Small intestine (tissue), 7 donors: ENCODE data around the gene ZNF554. TPM values are rescaled to one million over a fixed set of nuclear protein-coding genes. Genes with fewer than 3 reads are reported as not detected.

Experiments
- DNase-seq, 2 donors: peaks; one replicate each; pipeline versions ENCODE4 v3.0.0 to v3.0.0-alpha.2; 2013
- FAIRE-seq: peaks from 2 replicates; lab custom pipeline; 2012; peaks lifted over from hg19 to GRCh38; lab: Jason Lieb, UNC
- H3K27ac ChIP-seq, 3 donors: one replicate each; pipeline ENCODE4 v1.5.1; 2013; ENCODE audit warnings: low read length in 2 of 3, mild to moderate bottlenecking in 2 of 3, control low read depth in 1 of 3, inconsistent platforms in 1 of 3, low read depth in 1 of 3, moderate library complexity in 1 of 3
- H3K27me3 ChIP-seq, 3 donors: one replicate each; pipeline ENCODE4 v1.6.1; 2013; ENCODE audit warnings: low read length in 3 of 3, inconsistent platforms in 1 of 3; ENCODE audit not compliant: control insufficient read depth in 3 of 3, insufficient read depth in 3 of 3
- H3K36me3 ChIP-seq, 3 donors: one replicate each; pipeline ENCODE4 v1.6.1; 2013; ENCODE audit warnings: low read length in 3 of 3, inconsistent platforms in 1 of 3, low read depth in 1 of 3, mild to moderate bottlenecking in 1 of 3, moderate library complexity in 1 of 3; ENCODE audit not compliant: control insufficient read depth in 3 of 3, insufficient read depth in 2 of 3
- H3K4me1 ChIP-seq, 3 donors: one replicate each; pipeline ENCODE4 v1.6.1; 2013; ENCODE audit warnings: low read length in 2 of 3, inconsistent platforms in 1 of 3, low read depth in 1 of 3, mild to moderate bottlenecking in 1 of 3, moderate library complexity in 1 of 3; ENCODE audit not compliant: control insufficient read depth in 3 of 3, insufficient read depth in 2 of 3
- H3K4me3 ChIP-seq, 3 donors: one replicate each; pipeline ENCODE4 v1.5.1; 2013; ENCODE audit warnings: low read length in 3 of 3, control low read depth in 1 of 3, inconsistent platforms in 1 of 3, low read depth in 1 of 3, mild to moderate bottlenecking in 1 of 3, moderate library complexity in 1 of 3
- H3K9me3 ChIP-seq, 2 donors: one replicate each; pipeline ENCODE4 v1.6.1; 2013; ENCODE audit warnings: low read depth in 1 of 2, low read length in 1 of 2; ENCODE audit not compliant: control insufficient read depth in 2 of 2, insufficient read depth in 1 of 2
- WGBS, 3 donors: extraction: QIAGEN DNeasy Blood & Tissue Kit; methylation state at CpG; one replicate each; pipeline ENCODE4 v1.1.7; 2013; 5-methylcytosine and 5-hydroxymethylcytosine counted together
- polyA plus RNA-seq, 4 donors: library from polyadenylated mRNA; stranded (reverse) in 3 of 4; unstranded in 1 of 4; fragments of 200-250 nt in 3 of 4; fragments of 120-200 nt in 1 of 4; gene quantifications; one replicate each; pipeline versions ENCODE4 v1.2.1 to v1.2.3, GENCODE V29; 2013
- donor health status: healthy with polysubstance abuse.
- donor health status: control.
- donor health status: control.
- donor health status: Bipolar disorder and iron deficiency.
- donor health status: healthy.

ZNF554 gene
- polyA plus RNA-seq, 4 donors: 2.0 to 6.7 (median 4.5) TPM

DNA sequence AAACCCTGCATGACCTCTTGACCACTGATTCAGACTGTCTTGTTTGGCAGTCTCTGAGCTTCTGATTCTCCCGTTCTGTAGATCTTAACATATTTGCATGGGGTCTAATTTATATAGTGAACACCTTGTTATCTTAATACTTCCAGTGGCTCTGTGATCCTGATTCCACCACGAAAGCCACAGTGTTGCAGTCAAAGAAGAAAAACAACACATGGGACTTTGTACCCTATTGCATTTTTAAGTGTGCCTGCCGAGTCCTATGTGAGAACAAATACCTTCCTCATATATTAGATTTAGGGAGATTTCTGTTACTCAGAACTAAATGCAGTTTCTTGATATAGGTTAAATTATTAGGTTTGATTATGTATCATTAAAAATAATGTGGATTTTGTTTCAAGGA, 35.2 kb downstream of the ZNF554 start:
- Histone ChIP-seq H3K9me3 (peaks cover 8 to 80% of the 10 kb centered on the region in 2 donors), H3K36me3 (peaks cover 16% of the 10 kb centered on the region in 3 donors), H3K4me1 (no peaks in the 10 kb centered on the region), H3K27me3 (no peaks in the 10 kb centered on the region), H3K27ac (no peak overlapping the region), H3K4me3 (no peak overlapping the region)
- FAIRE-seq: no peak
- WGBS, 3 donors: 91 to 94% (median 91%) methylated on average over 3 of the region's 3 CpGs
- no peak for DNase-seq

DNA sequence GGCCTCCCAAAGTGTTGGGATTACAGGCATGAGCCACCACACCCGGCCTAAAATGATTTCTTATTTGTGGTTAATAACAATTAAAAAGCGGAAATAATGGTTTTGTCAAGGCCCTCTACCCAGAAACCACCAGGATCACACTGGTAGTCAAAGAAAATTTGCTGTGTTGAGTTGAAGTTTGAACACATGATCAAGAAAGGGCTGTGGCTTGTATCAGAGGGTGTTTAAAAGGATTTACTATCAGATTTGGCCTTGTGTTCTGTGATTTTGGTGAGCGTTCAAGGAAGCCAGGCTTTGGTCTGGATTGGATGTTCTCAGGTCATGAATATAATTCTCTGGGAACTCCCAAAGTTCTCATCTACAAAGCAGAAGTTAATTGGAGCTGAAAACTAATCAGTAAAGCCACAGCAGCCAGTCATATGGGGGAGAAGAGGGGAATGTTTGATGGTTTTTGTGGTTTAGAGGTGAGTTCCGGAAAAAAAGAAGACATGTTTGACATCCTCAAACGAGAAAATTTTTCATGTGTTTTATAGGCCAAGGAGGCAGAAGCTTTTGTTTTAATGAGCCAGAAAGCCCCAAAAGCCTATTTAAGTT, 36.9 kb downstream of the ZNF554 start:
- FAIRE-seq: no peak
- no peak overlapping the region for H3K4me3 ChIP-seq
- peaks cover 9 to 16% (median 11%) of the 10 kb centered on the region in 3 donors for H3K36me3 ChIP-seq
- no peaks in the 10 kb centered on the region for H3K27me3 ChIP-seq
- DNase-seq: no peak
- no peak overlapping the region for H3K27ac ChIP-seq
- H3K9me3 ChIP-seq: peaks cover 8 to 70% of the 10 kb centered on the region in 2 donors
- H3K4me1 ChIP-seq: no peaks in the 10 kb centered on the region
- 81 to 87% (median 82%) methylated on average over 5 of the region's 5 CpGs for WGBS, 3 donors

- 78 to 84% (median 83%) methylated on average over 27 of the region's 27 CpGs for WGBS, 3 donors
- FAIRE-seq (no peak), DNase-seq (no peak)
- no peak overlapping the region for H3K4me3 ChIP-seq
- peaks cover 0 to 3% (median 0%) of the 10 kb centered on the region in 3 donors for H3K36me3 ChIP-seq
- no peaks in the 10 kb centered on the region for H3K4me1 ChIP-seq
- peaks cover 0 to 48% of the 10 kb centered on the region in 2 donors for H3K9me3 ChIP-seq
- H3K27ac ChIP-seq: no peak overlapping the region
- H3K27me3 ChIP-seq: no peaks in the 10 kb centered on the region
Measured at GRCh38 chr19:2858864-2859263, 39.2 kb downstream of the ZNF554 start.

- FAIRE-seq: no peak
- H3K4me1 ChIP-seq: no peaks in the 10 kb centered on the region
- 79 to 81% (median 81%) methylated on average over 10 of the region's 10 CpGs for WGBS, 3 donors
Measured at GRCh38 chr19:2863816-2864215, 44.1 kb downstream of the ZNF554 start.

GRCh38 chr19:2865334-2866100, 45.8 kb downstream of the ZNF554 start:
- no peaks in the 10 kb centered on the region for H3K36me3 ChIP-seq
- DNase-seq (no peak), FAIRE-seq (no peak)
- H3K9me3 ChIP-seq: peaks cover 0 to 19% of the 10 kb centered on the region in 2 donors
- no peak overlapping the region for H3K27ac ChIP-seq
- 16 to 50% (median 39%) methylated on average over 12 of the region's 12 CpGs for WGBS, 3 donors
- no peaks in the 10 kb centered on the region for H3K4me1 ChIP-seq
- no peaks in the 10 kb centered on the region for H3K27me3 ChIP-seq
- H3K4me3 ChIP-seq: no peak overlapping the region

More at GRCh38 chr19:2863816-2864215, 44.1 kb downstream of the ZNF554 start:
- peaks cover 0 to under 1% (median 0%) of the 10 kb centered on the region in 3 donors for H3K36me3 ChIP-seq
- no peak for DNase-seq
- no peak overlapping the region for H3K27ac ChIP-seq
- H3K27me3 ChIP-seq: no peaks in the 10 kb centered on the region
- peaks cover 0 to 19% of the 10 kb centered on the region in 2 donors for H3K9me3 ChIP-seq
- no peak overlapping the region for H3K4me3 ChIP-seq

DNA sequence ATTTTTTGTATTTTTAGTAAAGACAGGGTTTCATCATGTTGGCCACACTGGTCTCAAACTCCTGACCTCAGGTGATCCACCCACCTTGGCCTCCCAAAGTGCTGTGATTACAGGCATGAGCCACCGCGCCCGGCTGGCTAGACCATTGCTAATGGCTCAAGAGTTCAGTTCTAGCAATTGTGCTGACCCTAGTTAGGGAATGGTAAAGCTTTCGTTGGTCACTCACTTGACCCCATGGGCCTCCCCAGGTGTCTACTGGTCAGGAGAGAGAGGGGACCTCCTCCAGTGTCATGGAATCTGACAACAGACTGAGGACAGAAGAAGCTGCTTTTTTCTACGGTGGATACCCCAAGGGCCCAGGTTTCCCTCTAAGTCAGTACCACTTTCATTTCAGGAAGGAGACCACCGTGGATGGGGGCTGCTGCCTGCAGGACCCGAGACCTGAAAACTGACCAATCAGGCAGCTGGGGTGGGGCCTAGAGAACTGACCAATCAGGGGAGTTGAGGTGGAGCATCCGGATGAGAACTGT, 46.9 kb downstream of the ZNF554 start:
- no peak for DNase-seq
- H3K4me1 ChIP-seq: no peaks in the 10 kb centered on the region
- WGBS, 3 donors: 75 to 85% (median 78%) methylated on average over 8 of the region's 8 CpGs
- H3K27ac ChIP-seq: no peak overlapping the region
- no peak overlapping the region for H3K4me3 ChIP-seq
- no peak for FAIRE-seq
- H3K36me3 ChIP-seq: no peaks in the 10 kb centered on the region
- H3K27me3 ChIP-seq: no peaks in the 10 kb centered on the region
- H3K9me3 ChIP-seq: peaks cover 0 to 25% of the 10 kb centered on the region in 2 donors

- no peaks in the 10 kb centered on the region for H3K36me3 ChIP-seq
- WGBS, 3 donors: 86 to 89% (median 87%) methylated on average over 36 of the region's 36 CpGs
- FAIRE-seq (no peak), DNase-seq (no peak)
- H3K9me3 ChIP-seq: peaks cover 0 to 30% of the 10 kb centered on the region in 2 donors
- no peak within 1 kb of the TSS for H3K4me3 ChIP-seq
- H3K27ac ChIP-seq: no peak within 1 kb of the TSS
- no peaks in the 10 kb centered on the region for H3K27me3 ChIP-seq
- H3K4me1 ChIP-seq: no peaks in the 10 kb centered on the region
Measured at GRCh38 chr19:2867025-2867991, 47.6 kb downstream of the ZNF554 start, which contains the start of gene ZNF556. Gene ZNF556, plus strand, starts transcription at chr19:2867335. Its CDS starts 87 bp downstream, at chr19:2867422.

- no peak for FAIRE-seq
- 79 to 85% (median 83%) methylated on average over 10 of the region's 10 CpGs for WGBS, 3 donors
- Histone ChIP-seq H3K27me3 (no peaks in the 10 kb centered on the region), H3K36me3 (no peaks in the 10 kb centered on the region), H3K4me1 (no peaks in the 10 kb centered on the region), H3K27ac (no peak overlapping the region), H3K9me3 (peaks cover 0 to 30% of the 10 kb centered on the region in 2 donors), H3K4me3 (no peak overlapping the region)
- no peak for DNase-seq
Measured at GRCh38 chr19:2869618-2870017, 50.0 kb downstream of the ZNF554 start.
